GM21367 (cell line): ENCODE data around the gene AP2A2.
"Not testable (repeated sequence)": the region's sequence is repeated elsewhere in the genome, so short reads cannot be mapped to it uniquely, and the experiment has no call there.

Experiments used
- ATAC-seq: cut with Tn5 transposase; IDR thresholded peaks from one replicate; pipeline ENCODE4 v1.9.1; 2021; ENCODE audit not compliant: unreplicated experiment

Gene AP2A2

DNA sequence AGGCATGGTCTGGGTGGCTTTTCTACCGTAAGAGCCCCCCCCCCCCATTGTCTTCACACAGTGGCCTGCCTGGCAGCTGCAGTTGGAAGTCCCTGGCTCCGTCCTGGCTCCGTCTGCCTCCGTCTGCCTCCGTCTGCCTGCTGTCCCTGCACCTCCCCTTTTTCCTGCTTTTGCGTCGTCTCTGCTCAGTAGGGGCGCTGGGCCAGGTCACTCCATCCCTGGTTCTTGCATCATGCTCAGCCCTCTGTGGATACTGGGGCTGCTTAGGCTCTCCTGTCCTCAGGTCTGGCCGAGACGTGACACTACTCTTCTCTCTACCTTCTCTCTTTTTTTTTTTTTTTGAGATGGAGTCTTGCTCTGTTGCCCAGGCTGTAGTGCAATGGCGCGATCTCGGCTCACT lies 27.8 kb downstream of the AP2A2 start:
- ATAC-seq, result no peak

DNA sequence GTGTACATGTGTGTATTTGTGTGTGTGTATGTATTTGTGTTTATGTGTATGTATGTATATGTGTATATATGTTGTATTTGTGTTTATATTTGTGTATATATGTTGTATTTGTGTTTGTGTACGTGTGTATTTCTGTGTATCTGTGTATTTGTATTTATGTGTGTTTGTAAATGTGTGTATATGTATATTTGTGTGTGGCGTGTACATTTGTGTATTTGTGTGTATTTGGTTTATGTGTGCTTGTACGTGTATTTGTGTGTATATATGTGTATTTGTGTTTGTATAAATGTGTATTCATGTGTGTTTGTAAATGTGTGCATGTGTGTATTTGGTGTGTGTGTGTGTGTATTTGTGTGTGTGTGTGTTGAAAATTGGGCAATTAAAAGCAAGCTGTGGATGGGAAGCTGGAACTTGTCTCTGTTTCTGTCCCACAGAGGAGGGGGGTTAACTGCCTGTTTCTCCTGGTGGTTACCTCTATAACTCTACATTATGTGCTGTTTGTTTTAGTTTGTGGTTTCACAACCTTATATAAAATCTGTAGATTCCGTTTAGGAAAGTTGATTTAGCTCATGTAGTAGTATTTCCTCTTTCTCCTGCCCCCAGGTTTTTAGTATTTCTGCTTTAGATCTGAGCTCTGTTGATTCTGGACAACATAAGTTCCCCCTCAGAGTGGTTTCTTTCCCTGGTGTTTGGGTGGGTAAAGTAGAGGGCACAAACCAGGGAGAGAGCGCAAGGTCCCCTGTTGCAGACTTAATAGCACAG lies 28.9 kb downstream of the AP2A2 start:
- ATAC-seq, result no peak

DNA sequence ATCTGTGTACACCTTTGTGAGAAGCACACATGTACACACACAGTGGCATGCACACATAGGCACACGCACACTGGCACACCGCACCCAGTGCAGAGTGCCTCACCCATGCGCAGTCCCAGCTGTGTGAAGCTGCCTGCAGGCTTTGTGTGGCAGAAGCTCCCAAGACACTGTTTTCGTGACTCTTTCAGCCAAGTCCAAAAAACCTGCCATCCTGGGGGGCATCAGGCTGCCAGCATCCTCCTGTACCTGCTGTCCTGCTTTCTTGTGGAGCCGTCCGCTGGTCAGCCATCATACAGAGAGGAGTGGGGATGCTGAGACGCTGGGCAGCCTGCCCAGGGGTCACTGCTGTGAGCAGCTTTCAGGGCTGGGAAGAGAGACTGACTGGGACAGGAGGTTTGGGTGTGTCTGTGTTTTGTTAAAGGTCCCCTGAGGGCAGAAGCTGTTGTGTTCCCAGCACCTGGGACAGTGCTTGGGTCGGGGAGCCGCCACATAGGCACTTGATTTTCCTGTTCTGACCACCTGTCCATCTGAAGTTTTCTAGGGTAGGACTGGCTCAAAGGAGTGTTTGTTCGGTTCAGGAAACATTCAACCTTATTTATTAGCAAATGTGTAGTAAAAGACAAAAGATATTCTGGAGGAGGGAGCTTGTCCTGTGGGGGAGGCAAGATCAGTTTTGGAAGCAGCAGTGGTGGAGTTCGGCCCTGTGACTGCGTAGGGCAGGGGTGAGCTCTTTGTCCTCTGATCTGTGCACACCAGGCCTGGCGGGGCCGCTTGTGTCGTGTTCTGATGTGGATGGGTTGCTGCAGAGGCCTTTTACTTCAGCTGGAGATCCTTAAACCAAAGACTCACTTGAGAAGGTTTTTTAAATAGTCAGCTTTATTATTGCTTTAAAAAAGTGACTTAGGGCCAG lies 29.7 kb downstream of the AP2A2 start:
- ATAC-seq, result no peak

DNA sequence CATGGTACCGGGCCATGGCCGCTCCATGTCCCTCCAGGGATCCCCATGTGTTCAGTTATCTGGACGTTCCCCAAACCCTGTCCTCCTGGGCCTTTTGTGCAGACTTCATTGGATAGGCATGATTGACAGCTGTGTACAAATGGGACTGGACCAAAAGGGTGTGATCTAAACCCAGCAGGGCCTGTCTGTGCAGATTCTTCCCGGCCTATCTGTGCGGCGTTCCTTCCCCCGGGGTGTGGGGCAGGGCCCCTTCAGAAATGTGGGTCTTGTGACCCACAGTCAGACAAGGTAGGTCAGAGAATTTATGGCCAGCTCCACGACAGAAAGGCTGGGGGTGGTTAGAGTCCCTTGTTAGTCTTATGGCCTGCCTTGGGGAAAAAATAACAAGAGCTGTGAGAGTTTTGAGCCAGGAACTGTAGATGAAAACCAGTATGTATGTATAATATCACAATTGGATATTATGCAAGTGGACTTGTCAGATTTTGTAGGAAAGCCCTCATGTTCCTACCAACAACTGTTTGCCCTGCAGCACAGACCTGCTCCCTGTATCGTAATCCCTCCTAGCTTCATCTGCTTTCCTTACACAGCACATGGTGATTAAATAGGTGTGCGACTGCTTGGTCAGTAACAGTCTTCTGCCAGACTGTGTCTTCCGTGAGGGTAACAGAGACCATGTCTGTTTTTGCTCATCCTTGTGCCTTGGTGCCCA lies 31.7 kb downstream of the AP2A2 start:
- no peak for ATAC-seq

DNA sequence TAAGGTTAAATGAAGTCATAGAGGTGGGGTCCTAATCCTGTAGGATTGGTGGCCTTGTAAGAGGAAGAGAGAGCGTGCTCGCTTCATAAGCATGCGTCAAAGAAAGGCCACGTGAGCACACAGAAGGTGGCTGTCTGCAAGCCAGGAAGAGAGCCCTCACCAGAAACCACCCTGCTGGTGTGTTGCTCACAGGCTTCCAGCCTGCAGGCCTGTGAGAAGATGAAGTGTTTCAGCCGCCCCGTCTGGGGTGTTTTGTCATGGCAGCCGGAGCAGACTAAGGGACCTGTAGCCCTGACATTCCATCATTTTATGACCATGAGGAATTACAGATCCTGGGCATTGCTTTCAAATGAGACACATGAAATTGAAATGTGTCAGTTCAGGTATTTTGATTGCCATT lies 32.4 kb downstream of the AP2A2 start:
- no peak for ATAC-seq

DNA sequence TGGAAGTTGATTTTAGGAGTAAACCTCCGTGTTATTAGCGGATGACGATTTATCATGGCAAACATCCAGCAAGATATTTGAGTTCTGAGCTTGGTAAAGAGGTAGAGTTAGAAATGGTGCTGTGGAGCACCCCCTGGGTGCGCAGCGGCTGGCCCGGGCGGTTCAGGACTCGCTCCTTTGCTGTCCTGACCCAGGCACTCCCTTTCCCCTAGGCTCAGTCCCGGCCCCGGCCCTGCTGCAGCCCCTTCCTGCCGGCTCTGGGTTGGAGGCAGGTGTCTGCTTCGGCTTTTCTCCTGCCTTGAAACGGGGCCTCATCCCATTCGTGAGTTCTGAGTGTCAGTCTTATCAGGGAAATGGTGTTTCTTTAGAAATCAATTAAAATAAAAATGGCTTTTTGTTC lies 33.4 kb downstream of the AP2A2 start:
- no peak for ATAC-seq

DNA sequence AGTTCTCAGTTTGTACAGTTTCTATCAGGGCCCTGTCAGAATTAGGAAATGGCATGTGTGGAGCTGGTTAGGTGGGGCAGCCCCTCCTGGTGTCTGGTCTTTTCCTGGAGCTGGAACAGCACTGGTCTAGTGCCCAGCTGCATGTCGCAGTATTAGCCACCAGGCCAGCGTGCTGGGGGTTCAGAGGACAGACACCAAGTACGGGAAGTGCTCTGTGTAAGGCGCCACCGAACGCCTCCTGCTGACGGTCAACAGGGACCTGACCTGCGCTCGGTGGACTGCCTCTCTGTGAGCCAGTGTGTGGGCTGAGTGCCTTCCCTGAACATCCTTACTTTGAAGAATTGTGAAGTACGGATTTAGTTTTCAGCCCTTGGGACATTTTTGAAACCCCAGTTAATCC lies 33.9 kb downstream of the AP2A2 start:
- ATAC-seq, result no peak

DNA sequence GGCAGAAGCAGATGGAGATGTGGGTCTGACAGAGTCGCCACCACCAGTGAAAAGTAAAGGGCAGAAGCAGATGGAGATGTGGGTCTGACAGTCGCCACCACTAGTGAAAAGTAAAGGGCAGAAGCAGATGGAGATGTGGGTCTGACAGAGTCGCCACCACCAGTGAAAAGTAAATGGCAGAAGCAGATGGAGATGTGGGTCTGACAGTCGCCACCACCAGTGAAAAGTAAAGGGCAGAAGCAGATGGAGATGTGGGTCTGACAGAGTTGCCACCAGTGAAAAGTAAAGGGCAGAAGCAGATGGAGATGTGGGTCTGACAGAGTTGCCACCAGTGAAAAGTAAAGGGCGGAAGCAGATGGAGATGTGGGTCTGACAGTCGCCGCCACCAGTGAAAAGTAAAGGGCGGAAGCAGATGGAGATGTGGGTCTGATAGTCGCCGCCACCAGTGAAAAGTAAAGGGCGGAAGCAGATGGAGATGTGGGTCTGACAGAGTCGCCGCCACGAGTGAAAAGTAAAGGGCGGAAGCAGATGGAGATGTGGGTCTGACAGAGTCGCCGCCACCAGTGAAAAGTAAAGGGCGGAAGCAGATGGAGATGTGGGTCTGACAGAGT lies 35.7 kb downstream of the AP2A2 start:
- ATAC-seq, result not testable (repeated sequence)

DNA sequence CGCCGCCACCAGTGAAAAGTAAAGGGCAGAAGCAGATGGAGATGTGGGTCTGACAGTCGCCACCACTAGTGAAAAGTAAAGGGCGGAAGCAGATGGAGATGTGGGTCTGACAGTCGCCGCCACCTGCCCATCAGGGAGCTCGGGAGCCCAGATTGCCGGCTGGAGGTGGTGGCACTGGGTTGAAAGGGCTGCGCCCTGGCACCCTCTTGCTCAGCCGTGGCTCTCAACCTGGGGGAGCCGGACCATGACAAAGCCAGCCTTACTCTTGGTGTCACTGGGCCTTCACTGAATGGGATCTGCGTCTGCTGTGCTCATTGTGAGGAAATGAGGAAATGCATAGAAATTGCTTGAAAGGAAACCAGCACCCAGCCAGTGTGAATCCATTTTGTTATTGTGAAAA lies 36.3 kb downstream of the AP2A2 start:
- no peak for ATAC-seq

DNA sequence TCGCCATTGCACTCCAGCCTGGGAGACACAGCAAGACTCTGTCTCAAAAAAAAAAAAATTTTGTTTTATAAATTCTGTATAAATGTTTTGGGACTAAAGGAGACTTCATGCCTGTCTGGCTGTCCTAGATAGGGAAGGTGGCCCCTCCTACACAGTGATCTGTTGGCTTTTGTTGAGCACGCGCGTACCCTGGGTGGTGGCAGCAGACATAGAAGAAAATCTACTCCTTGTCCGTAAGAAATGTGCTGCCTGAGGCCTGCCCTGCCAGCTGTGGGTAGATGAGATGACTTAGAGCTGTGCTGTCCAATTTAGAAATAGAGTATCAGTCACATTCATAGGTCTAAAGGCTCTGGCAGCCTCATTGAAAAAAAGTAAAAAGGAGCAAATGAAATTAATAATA lies 37.0 kb downstream of the AP2A2 start:
- ATAC-seq, result no peak

DNA sequence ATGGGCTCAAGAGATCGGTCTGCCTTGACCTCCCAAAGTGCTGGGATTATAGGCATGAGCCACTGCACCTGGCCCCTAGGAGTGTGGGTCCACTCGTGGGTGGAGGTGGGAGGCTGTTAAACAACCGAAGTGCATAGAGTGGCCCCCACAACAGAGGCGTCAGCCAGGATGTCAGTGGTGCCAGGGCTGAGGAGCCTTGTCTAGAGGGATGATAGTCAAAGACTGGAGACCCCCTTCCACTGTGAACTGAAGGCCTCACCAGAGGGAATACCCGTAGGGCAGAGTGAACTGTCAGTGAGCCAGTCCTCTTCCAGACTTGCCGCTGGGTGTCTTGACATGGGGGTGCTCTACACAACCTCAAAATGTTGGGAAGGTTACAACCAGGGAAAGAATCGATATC lies 38.2 kb downstream of the AP2A2 start:
- ATAC-seq, result no peak

DNA sequence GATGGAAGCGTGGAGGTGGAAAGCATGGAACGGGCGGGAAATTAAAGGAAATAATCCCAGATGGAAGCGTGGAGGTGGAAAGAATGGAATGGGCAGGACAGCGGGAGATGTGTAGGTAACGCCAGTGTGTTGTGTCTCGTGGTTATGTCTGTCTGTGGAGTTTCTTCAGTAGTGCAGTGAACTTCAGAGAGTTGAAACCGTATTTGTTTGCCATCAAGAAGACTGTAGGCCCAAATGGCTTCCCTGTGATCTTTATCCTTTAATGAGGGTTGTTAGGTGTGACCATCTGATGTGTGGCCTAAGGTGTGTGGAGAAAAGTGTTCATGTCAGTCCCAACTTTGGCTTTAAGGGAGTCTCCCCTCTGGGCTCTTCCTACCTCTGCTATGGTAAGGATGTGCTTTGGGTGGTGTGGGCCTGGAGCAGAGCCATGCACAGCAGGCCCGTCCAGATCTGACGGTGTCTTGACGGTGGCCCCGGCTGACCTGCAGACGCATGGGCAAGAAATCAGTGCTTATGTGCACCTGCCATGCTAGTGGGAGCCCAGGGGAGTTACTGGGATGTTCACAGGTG lies 39.6 kb downstream of the AP2A2 start:
- no peak for ATAC-seq

DNA sequence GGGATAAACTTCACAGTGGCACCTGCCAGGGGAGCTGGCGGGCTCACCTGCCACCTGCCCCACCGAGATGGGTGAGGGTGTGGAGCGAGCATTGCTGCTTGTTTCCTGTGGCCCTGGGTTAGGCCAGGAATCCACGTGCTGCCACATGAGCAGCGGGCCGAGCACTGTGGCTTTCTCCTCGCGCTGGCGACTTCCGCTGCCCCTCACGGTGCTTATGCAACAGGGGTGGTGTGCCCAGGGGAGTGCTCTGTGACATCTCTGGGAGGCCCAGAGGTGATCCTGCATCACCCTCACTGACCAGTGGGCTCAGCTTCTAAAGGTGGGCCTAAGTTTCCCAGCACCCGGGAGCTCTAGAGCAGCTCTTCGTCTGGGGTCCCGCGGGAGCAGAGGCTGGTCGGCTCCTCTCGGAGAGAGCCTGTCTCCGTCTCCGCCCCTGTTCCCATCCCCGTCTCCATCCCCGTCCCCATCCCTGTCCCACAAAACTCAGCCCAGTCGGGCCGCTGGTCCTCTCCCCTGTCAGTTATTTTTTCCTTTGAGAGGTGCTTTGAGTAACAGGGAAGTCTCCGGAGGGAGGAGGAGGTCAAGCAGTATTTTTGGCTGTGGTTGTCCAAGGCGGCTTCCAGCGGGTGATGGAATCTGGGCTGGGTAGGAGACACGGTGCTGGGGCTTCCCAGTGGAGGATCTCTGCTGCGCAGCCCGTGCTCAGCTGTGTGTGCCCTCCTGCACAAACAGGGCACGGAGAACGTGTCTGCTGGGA lies 42.5 kb downstream of the AP2A2 start:
- ATAC-seq, result no peak

DNA sequence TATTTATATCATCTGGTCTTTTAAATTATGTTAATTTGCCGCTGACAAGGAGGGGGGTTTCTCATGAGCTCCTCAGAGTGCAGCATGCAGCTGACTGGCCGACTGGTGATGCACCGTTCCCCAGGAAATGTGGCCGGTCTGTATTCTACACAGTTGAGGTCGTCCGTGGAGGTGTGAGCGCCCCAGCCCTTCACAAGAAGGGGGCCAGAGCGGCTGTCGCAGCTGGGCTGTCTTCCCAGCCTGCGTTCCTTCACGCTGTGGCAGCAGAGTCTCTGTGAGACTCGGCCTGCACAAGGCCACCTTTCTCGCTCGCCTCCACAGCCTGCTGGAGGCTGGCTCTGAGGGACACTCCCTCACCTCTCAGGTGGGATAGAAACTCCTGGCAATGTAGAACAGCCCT lies 43.2 kb downstream of the AP2A2 start:
- no peak for ATAC-seq

DNA sequence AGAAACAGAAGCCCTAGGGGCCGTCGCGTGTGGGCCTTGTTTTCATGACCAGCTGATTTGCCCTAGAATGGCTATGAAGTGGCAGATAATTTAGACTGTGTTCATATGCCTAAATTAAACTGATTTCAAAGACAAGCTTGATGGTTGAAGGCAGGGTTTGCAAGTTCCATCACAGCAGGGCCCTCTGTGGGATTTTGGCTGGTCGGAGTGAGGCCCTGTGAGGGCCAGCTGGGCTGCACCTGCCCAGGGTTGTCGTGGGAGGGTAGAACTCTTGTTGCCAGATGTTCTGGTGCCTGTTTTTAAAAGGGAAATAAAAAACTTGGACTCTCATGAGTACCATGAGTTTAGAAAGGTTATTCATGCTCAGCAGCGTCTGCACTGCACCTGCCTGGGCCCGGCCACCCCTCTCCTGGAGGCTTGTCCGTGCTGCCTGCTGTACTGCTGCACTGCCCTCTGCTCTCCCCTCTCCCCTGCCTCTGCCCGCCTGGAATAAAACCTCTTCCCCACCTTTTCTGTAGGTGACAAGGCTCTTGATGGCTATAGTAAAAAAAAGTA lies 44.1 kb downstream of the AP2A2 start:
- no peak for ATAC-seq

DNA sequence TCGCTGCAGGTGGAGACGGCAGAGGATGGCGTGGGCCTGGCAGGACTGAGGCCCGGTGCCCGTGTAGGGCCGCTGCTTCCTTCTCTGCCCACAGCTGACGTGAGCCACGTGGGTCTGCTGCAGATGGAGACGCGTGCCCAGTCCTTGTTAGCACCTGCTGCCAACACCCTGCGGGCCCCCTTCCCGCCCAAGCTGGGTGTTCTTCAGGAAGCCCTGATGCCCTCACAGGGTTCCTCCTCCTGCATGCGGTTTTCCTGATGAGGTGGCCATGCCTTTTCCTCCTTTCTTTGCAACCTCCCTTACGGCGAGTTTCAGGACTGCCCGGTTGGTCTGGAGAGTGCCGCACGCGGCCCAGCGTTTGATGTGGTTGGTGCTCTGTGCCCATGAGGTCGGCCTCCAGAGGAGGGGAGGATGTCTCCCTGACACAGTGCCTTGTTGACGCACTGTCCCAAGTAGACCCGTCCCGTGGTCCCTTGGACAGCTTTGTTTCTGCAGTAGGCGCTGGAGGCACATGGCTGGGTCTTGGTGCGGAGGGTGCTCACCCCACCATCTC lies 44.7 kb downstream of the AP2A2 start:
- ATAC-seq, result no peak

DNA sequence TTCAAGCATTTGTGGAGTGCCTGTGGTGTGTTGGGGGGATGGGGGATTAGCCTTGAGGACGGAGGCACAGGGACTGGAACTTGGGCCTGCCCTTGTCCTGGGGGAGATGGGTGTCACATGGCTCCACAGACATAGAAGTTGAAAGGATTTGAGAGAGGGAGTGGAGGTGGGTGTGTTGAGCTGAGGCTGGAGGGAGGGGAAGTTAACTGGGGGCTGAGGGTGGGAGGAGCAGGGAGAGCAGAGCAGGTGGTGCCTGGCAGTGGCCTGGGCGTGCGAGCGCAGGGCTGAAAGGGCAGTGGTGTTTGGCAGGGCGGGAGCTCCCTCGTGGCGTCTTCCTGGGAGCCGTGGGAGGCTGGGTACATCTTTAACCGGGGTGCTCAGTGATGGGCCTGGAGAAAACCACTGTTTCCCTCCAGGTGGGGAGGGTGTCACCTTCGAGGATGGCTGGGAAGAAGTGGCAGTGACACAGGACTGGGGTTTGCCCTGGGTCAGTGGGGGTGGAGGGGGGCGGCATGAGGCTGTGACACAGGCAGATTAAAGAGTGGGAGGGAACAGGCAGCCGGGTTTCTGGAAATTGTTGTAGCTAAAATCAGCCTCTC lies 45.5 kb downstream of the AP2A2 start:
- ATAC-seq, result no peak

DNA sequence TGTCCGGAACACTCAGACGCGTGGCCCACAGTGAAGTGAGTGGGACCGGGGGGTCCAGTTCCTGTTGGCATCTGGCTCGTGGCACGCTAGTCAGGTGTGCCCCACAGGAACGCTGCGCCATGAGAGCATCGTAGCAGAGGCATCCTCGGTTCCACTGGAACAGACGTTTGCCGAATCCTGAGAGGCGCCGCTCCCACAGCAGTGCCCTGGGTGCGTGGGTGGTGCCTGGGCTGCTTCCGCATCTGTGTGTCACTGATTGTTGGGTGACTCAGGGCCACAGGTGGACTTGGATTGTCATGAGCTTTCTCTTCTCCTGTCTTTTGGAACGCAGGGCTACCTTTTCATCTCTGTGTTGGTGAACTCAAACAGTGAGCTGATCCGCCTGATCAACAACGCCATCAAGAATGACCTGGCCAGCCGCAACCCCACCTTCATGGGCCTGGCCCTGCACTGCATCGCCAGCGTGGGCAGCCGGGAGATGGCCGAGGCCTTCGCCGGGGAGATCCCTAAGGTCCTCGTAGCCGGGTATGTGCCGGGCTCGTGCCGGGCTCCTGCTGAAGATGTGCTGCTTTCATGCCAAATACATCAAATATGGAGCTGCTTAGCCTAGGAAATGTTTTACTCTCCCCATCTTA lies 46.2 kb downstream of the AP2A2 start:
- no peak for ATAC-seq
